ENCODE measurements around the gene RAB11FIP3. TPM values are rescaled to one million over a fixed set of nuclear protein-coding genes. Genes with fewer than 3 reads are reported as not detected.

Gene RAB11FIP3
- total and polyA plus RNA-seq, 10 of the 15 experiments (the other 5 are each of a cell fraction or from before 2014, with no cell fraction given), result 1.2 to 27.3 (median 7.7) TPM

GRCh38 chr16:473046-474043 lies 47.9 kb downstream of the RAB11FIP3 start:
- no peak overlapping the region for H2AFZ ChIP-seq (ENCODE audit: control insufficient read depth, low read depth, low read length)
- POLR2A ChIA-PET, result no interaction called here
- H3K4me3 ChIP-seq, result no peak overlapping the region
- CTCF ChIA-PET, result no interaction called here
- H3K4me1 ChIP-seq (ENCODE audit: control insufficient read depth, insufficient read depth, low read length), result no peaks in the 10 kb centered on the region
- RAD21 ChIA-PET (ENCODE audit: unreplicated experiment), result no interaction called here
- no peak overlapping the region for H3K9ac ChIP-seq (ENCODE audit: control insufficient read depth, insufficient read depth, low read length)
- H3K9me3 ChIP-seq (replicated peaks; ENCODE audit: control insufficient read depth, insufficient read depth, low read length), result no peaks in the 10 kb centered on the region
- H3K4me2 ChIP-seq (ENCODE audit: control insufficient read depth, insufficient read depth), result no peak overlapping the region
- no peaks in the 10 kb centered on the region for H3K79me2 ChIP-seq (ENCODE audit: control insufficient read depth, insufficient read depth, low read length)
- ATAC-seq (no peak), DNase-seq (ENCODE audit: low read depth, low spot score) (no peak), FAIRE-seq (no peak)
- no peaks in the 10 kb centered on the region for H4K20me1 ChIP-seq (ENCODE audit: control insufficient read depth, insufficient read depth)
- TF ChIP-seq BHLHE40 (IDR thresholded peaks at IDR 0.05; ENCODE audit: borderline replicate concordance in 1 of 2, low read depth in 2 of 2, low read length in 1 of 2), result no peak
- no peak for TF ChIP-seq PAX5 (IDR thresholded peaks at IDR 0.05; ENCODE audit: borderline replicate concordance, low read depth, low read length)
- TF ChIP-seq MTA2 (IDR thresholded peaks at IDR 0.05; ENCODE audit: low read depth), result no peak
- TF ChIP-seq ZBTB33 (IDR thresholded peaks at IDR 0.05), result no peak
- no peak for TF ChIP-seq SPI1 (IDR thresholded peaks at IDR 0.05; ENCODE audit: borderline replicate concordance, insufficient read depth, low read depth, low read length)
- no peak for TF ChIP-seq PRDM15 (CRISPR knock-in tag; IDR thresholded peaks at IDR 0.05)
- TF ChIP-seq TCF12 (IDR thresholded peaks at IDR 0.05; ENCODE audit: low read depth, low read length), result no peak
- intact Hi-C loops (cut with micrococcal nuclease; ENCODE audit: unreplicated experiment) (no loop called here), in situ Hi-C loops (cut with MboI) (no loop called here)
- SMC1A ChIA-PET (ENCODE audit: uncharacterized antibody, unreplicated experiment), result no interaction called here
- no TSS peak for BruUV-seq (replicated peaks)
- peaks cover 5 to 8% of the 10 kb centered on the region in 2 experiments; a peak in 3 of 4 replicates for H3K36me3 ChIP-seq (ENCODE audit: control insufficient read depth in 2 of 2, insufficient read depth in 2 of 2, low read length in 1 of 2)
- H3K27me3 ChIP-seq (replicated peaks in 1 of 2; ENCODE audit: control insufficient read depth in 2 of 2, insufficient read depth in 2 of 2, low read length in 1 of 2), result no peaks in the 10 kb centered on the region
- WGBS (ENCODE audit: insufficient coverage, insufficient replicate concordance, low lambda C conversion rate, missing lambda C conversion rate), result 96% methylated on average over 32 of the region's 32 CpGs
- H3K27ac ChIP-seq (ENCODE audit: control insufficient read depth, insufficient read depth), result no peak overlapping the region
